GM12892 (cell line): ENCODE measurements around the gene CPNE1.

Experiments
- DNase-seq: peaks from one replicate; pipeline ENCODE4 v3.0.0; 2011; ENCODE audit not compliant: insufficient read length
- FAIRE-seq: peaks from 2 replicates; lab custom pipeline; 2011; peaks lifted over from hg19 to GRCh38; lab: Jason Lieb, UNC
- POLR2A ChIP-seq: IDR thresholded peaks from 2 replicates; pipeline ENCODE4 v1.6.1; 2011; ENCODE audit warnings: low read depth, low read length, control low read depth
- POLR2AphosphoS5 ChIP-seq: IDR thresholded peaks from 2 replicates; pipeline ENCODE4 v1.6.1; 2011; ENCODE audit warnings: low read depth, low read length, control low read depth
- TAF1 ChIP-seq: IDR thresholded peaks from 2 replicates; pipeline ENCODE4 v1.6.1; 2011; ENCODE audit warnings: low read depth, mild to moderate bottlenecking, control low read depth, low read length, borderline replicate concordance

CPNE1 gene

GRCh38 chr20:35599776-35600120 lies 65.0 kb downstream of the CPNE1 start:
- FAIRE-seq (no peak), DNase-seq (no peak)
- TF ChIP-seq TAF1 = no peak
- no peak for TF ChIP-seq POLR2AphosphoS5
- TF ChIP-seq POLR2A = no peak

DNA sequence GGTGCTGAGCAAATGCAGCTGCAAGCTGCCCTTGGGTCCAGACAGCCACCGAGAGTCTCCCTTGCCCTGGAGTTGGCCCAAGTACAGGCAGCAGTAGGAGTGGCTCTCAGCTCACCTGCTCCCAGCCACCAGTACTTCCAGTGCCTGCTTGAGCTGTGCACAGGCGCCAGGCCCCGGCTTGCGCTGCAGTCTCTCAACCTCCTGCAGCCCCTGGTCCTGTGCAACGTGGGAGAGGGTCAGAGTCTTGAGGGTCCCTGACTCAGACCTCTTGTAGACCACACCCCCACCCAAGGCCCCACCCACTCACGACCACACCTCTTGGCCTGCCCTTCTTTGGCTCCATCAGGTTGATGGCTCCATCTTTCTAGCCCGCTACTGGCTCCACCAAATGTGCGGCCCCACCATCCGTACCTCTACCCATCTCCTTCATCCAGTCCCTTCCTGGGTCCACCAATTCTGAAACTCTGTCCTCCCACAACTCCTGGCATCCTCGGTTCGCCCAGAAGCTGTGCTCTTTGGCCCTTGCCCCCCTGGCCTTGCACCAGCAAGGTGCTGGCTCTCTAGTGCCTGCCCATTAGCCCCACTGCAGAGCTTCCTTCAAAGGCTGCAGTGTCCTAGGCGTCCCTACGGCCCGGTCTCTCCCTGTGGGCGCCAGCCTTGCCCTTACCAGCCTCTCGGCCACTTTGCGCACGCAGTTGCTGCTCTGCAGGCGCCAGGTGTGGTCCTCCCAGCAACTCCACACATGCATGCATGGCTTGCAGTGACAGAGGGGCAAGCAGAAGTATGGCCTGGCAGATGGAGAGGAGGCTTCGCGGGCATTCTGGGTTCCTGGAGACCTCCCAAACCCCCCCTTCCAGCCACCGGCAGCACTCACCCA lies 65.6 kb downstream of the CPNE1 start:
- no peak for DNase-seq
- no peak for FAIRE-seq
- no peak for TF ChIP-seq TAF1
- TF ChIP-seq POLR2AphosphoS5 = no peak
- no peak for TF ChIP-seq POLR2A

DNA sequence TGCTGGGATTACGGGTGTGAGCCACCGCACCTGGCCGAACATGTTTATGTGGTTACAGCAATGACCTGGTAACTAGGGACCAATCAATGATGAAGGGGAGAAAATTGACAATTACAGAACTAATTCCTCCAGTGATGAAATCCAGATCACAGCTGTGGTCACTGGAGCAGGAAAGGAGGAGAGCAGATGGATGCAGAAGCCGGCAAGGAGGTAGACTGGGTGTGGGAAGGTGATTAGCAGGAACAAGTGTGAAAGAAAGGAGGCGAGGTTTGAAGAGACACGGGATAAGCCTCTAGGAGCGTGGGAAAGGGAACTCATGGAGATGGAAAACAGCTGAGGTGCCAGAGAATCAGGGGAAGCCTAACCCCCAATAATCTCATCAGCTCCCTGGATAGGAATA lies 66.2 kb downstream of the CPNE1 start:
- no peak for DNase-seq
- FAIRE-seq = no peak
- TF ChIP-seq TAF1 (no peak), POLR2A (no peak), POLR2AphosphoS5 (no peak)

DNA sequence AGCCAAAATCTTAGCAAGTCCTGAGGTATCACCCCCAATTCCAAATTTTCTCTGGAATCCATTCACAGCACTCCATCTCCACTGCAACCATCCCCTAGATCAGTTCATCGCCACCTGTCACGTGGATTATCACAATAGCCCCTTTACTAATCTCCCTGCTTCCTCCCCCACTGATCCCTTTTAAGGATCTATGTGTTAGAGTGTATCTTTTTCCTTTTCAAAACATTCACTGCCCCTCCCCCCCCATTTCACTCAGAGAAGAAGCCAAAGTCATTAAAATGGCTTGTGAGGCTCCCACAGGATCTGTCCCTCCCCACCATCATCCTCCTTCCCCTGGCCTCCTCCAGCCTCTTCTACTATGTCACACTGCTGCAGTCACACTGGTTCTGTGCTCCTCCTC lies 67.5 kb downstream of the CPNE1 start:
- TF ChIP-seq POLR2A = no peak
- no peak for TF ChIP-seq TAF1
- no peak for TF ChIP-seq POLR2AphosphoS5
- no peak for FAIRE-seq

DNA sequence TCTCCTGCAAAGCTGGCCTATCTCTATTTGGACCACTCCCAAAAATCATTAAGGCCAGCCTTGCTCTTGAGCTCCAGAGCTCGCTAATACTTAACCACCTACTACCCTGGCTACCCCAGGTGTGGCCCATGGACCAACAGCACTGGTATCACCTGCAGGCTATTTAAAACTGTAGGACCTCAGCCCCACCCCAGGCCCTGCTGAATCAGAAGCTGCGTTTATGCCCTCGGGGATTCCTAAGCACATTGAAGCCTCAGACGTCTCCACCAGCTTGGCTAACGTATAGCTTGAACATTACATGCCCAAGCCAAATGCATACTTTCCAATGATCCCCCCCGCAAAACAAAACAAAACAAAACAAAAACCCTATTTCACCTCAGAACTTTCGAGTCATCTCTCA lies 68.8 kb downstream of the CPNE1 start:
- TF ChIP-seq POLR2AphosphoS5 (no peak), POLR2A (no peak), TAF1 (no peak)
- DNase-seq (no peak), FAIRE-seq (no peak)

More for the DNA sequence above, 67.5 kb downstream of the CPNE1 start:
- DNase-seq = no peak

DNA sequence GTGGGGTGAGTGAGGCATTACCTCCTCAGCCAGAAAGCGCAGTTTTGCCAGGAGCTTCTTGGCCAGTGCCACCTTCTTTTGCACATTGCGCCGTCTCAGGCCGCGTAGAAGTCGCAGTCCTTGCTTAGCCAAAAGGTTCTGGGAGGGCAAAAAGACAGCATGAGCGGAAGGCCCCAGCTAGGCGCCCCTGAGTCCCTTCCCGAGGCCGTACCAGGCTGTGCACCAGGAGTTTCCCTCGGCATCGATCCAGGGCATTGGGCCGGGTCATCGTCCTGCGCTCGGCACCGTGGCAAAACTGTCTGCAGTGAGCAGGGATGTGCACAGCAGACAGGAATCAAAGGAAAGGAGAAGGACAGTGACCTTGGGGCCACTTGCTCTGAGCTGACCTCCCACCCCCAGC lies 69.2 kb downstream of the CPNE1 start:
- TF ChIP-seq POLR2A = no peak
- TF ChIP-seq TAF1 = no peak
- no peak for TF ChIP-seq POLR2AphosphoS5
- DNase-seq (no peak), FAIRE-seq (no peak)

- DNase-seq (no peak), FAIRE-seq (no peak)
- no peak for TF ChIP-seq POLR2A
- no peak for TF ChIP-seq POLR2AphosphoS5
- no peak for TF ChIP-seq TAF1
Measured at GRCh38 chr20:35592339-35592974, 72.2 kb downstream of the CPNE1 start.

GRCh38 chr20:35588397-35588796 lies 76.3 kb downstream of the CPNE1 start:
- DNase-seq (no peak), FAIRE-seq (no peak)
- TF ChIP-seq POLR2A = no peak

GRCh38 chr20:35587436-35587835 lies 77.3 kb downstream of the CPNE1 start:
- TF ChIP-seq POLR2AphosphoS5 (no peak), POLR2A (no peak), TAF1 (no peak)
- no peak for FAIRE-seq
- DNase-seq = no peak

DNA sequence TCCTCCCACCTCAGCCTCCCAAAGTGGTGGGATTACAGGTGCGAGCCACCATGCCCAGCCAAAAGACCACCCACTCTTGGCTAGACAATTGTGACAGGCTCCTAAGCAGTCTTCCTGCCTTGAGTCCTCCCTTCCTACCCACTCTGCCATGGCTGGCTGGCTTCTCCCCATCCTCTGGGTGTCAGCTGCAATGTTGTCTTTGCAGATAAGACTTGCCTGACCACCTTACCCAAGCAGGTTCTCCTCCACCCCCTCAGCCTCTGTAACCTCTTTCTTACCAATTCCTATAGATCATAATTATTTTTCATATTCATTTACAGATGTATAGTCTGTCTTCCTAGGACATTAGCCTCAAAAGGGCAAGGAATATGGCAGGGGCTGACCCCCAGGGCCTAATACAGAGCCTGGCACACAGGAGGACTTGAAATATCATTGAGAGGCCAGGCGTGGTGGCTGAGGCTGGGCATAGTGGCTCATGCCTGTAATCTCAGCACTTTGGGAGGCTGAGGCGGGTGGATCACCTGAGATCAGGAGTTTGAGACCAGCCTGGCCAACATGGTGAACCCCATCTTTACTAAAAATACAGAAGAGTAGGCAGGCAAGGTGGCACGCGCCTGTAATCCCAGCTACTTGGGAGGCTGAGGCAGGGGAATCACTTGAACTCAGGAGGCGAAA lies 77.8 kb downstream of the CPNE1 start:
- DNase-seq (no peak), FAIRE-seq (no peak)
- TF ChIP-seq TAF1 = no peak
- no peak for TF ChIP-seq POLR2A
- TF ChIP-seq POLR2AphosphoS5 = no peak

DNA sequence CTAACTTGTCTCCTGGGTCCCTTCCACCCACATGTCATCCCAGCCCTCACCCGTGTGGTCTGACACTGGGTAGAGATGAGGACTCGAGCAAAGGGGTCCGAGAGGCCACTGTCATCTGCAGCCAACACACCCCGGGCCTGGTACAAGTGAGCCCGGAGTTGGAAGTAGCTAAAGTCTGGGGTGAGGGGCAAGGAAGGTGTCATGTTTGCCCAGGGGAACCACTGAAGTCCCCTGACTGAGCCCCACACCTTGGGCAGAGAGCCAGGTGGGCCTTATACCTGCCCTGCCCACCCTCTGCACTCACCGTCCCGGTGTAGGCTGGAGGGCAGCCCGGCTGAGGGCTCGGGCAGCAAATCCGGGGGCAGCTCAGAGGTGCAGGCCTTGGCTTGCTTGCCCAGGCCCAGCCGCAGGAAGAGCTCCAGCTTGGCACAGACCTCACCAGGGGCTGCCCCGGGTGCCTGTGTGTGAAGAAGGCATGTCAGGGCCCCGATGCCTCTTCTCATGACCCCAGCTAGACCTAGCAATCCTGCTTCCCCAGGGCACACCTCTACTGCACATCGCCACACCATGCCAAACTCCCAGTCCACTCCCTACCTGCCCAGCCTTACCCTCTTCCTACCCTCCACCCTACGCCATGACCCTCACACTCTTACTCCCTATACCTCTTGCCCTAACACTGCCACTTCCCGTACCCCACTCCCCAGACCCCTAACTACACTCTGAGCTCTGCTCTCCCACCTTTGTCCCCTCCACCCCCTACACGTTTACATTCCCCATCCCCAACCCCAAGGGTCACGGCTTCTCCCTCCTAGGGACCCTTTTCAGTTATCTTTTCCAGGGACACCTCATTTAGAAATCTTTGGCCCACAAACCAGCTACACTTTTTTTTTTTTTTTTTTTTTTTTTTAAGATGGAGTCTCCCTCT lies 80.8 kb downstream of the CPNE1 start:
- TF ChIP-seq TAF1 = no peak
- TF ChIP-seq POLR2A = no peak
- TF ChIP-seq POLR2AphosphoS5 = no peak
- no peak for DNase-seq
- FAIRE-seq = no peak
